ENCODE data around the gene STRN4.

STRN4 gene

DNA sequence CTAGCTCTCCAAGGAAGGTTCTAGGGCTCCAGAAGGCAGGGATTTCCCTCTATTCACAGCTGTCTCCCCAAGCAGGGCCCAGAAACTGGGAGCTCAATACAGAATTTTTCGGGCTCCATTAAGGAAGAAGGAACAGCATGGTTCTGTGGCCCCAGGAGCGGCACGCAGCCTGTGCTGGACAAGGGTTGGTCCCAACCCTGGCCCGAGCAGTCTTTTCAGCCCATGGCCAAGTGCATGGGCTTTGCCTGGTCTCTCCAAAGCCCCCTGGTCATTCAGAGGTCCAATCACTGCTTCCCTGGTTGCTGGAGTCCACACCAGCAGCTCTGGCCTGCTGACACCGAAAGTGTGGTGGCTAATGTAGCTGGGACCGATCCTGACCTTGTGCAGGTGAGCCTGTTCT is 22.8 kb downstream of the STRN4 start:
- no peaks in the 10 kb centered on the region for H3K27me3 ChIP-seq (ENCODE audit: control insufficient read depth in 1 of 2, insufficient read depth in 2 of 2, low read length in 2 of 2)
- peaks cover 52 to 67% of the 10 kb centered on the region in 2 donors for H3K36me3 ChIP-seq (ENCODE audit: control insufficient read depth in 2 of 2, insufficient read depth in 2 of 2, low read length in 2 of 2)
- no peaks in the 10 kb centered on the region for H3K9me3 ChIP-seq (ENCODE audit: control insufficient read depth in 2 of 2, low read length in 2 of 2)
- no peak overlapping the region for H3K9ac ChIP-seq (ENCODE audit: low read length in 2 of 2)
- H3K27ac ChIP-seq (ENCODE audit: low read length): no peak overlapping the region
- peaks cover 10% of the 10 kb centered on the region for H3K4me1 ChIP-seq (ENCODE audit: control insufficient read depth, insufficient read depth, low read length)
- no peak overlapping the region for H3K4me3 ChIP-seq (ENCODE audit: low read length in 2 of 2)

- Histone ChIP-seq H3K27ac (ENCODE audit: low read length) (no peak overlapping the region), H3K4me1 (ENCODE audit: control insufficient read depth, insufficient read depth, low read length) (peaks cover 14% of the 10 kb centered on the region), H3K36me3 (ENCODE audit: control insufficient read depth in 2 of 2, insufficient read depth in 2 of 2, low read length in 2 of 2) (peaks cover 52 to 64% of the 10 kb centered on the region in 2 donors), H3K9ac (ENCODE audit: low read length in 2 of 2) (no peak overlapping the region), H3K27me3 (ENCODE audit: control insufficient read depth in 1 of 2, insufficient read depth in 2 of 2, low read length in 2 of 2) (no peaks in the 10 kb centered on the region), H3K4me3 (ENCODE audit: low read length in 2 of 2) (no peak overlapping the region), H3K9me3 (ENCODE audit: control insufficient read depth in 2 of 2, low read length in 2 of 2) (no peaks in the 10 kb centered on the region)
Measured at GRCh38 chr19:46723023-46723461, 23.2 kb downstream of the STRN4 start.

DNA sequence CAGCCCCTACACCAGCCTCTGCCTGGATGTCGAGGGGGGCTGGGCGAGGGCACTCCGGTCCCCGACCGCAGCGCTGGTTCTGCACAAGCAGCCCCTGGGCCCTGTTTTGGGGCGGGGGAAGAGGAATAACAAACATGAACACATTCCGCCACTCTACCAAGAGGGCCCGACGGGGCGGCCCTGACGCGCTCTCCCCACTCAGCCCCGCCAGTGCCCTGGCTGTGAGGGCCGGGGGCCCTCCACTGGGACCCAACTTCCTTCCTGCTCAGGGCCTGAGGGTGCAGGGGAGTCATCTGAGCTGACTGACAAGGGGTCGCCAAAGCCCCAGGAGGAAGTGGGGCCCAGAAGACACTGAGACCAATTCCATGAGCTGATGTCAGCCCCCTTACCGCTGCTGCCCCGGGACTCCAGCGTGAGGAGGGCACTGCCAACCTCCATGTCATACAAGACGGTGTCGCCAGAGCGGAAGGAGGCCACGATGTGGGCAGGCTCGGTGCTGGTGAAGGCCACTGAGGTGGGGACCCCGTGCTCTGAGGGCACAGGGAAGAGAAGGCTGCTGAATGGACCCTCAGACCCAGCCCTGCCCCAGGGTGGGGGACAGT is 23.7 kb downstream of the STRN4 start:
- Histone ChIP-seq H3K9me3 (ENCODE audit: control insufficient read depth in 2 of 2, low read length in 2 of 2) (no peaks in the 10 kb centered on the region), H3K27me3 (ENCODE audit: control insufficient read depth in 1 of 2, insufficient read depth in 2 of 2, low read length in 2 of 2) (no peaks in the 10 kb centered on the region), H3K27ac (ENCODE audit: low read length) (no peak overlapping the region), H3K4me1 (ENCODE audit: control insufficient read depth, insufficient read depth, low read length) (peaks cover 16% of the 10 kb centered on the region), H3K4me3 (ENCODE audit: low read length in 2 of 2) (no peak overlapping the region), H3K36me3 (ENCODE audit: control insufficient read depth in 2 of 2, insufficient read depth in 2 of 2, low read length in 2 of 2) (peaks cover 52 to 61% of the 10 kb centered on the region in 2 donors), H3K9ac (ENCODE audit: low read length in 2 of 2) (no peak overlapping the region)

DNA sequence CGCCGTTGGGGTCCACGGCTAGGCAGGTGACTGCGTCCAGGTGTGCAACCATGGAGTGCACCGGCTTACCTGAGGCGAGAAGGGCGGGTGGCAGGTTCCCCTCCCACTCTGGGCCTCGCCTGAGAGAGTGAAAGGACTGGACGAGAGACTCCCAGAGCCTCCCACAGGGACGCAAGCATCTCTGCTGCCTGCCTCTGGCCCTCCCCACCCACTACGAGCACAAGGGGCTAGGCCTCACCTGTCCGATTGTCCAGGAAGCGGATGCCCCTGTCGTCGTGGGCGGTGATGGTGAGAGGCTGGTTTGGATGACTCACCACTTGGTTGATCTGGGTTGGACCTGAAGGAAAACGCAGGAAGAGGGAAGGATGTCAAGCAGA is 24.3 kb downstream of the STRN4 start:
- Histone ChIP-seq H3K9me3 (ENCODE audit: control insufficient read depth in 2 of 2, low read length in 2 of 2) (no peaks in the 10 kb centered on the region), H3K27ac (ENCODE audit: low read length) (no peak overlapping the region), H3K27me3 (ENCODE audit: control insufficient read depth in 1 of 2, insufficient read depth in 2 of 2, low read length in 2 of 2) (no peaks in the 10 kb centered on the region), H3K36me3 (ENCODE audit: control insufficient read depth in 2 of 2, insufficient read depth in 2 of 2, low read length in 2 of 2) (peaks cover 50 to 59% of the 10 kb centered on the region in 2 donors), H3K9ac (ENCODE audit: low read length in 2 of 2) (no peak overlapping the region), H3K4me3 (ENCODE audit: low read length in 2 of 2) (no peak overlapping the region), H3K4me1 (ENCODE audit: control insufficient read depth, insufficient read depth, low read length) (peaks cover 15% of the 10 kb centered on the region)

DNA sequence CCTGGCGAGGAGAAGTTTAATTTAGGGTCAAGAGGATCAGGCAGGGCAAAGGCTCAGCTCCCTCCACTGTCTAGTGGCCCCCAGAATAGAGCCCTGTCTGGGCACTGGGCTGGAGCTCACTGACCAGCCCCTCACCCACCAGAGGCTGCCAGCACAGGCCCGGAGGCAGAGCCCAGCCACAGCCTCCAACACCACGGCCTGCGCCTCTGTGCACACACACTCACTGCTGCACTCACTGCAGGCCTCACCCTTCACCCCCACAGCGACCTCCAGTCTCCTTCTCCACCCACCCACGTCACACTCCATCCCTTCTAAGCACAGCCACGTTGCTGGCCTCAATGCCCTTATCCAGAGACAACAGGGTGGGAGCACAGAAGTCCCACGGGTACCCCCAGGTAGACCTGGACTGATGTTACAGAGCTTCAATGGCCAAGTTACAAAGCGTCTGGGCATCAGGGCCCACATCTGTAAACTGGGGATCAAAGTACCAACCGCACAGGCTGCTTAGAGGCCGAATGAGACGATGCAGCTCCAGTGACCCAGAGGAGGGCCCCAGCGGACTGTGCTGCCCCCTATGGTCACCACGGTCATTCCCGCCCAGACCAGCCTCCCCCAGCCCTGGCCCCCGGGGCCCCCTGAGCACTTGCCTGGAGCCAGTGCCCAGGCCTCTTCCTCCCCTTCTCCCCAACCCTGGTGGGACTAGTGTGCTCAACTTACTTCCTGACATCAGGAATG is 24.8 kb downstream of the STRN4 start:
- Histone ChIP-seq H3K4me3 (ENCODE audit: low read length in 2 of 2) (no peak overlapping the region), H3K4me1 (ENCODE audit: control insufficient read depth, insufficient read depth, low read length) (peaks cover 14% of the 10 kb centered on the region), H3K27me3 (ENCODE audit: control insufficient read depth in 1 of 2, insufficient read depth in 2 of 2, low read length in 2 of 2) (no peaks in the 10 kb centered on the region), H3K27ac (ENCODE audit: low read length) (no peak overlapping the region), H3K9ac (ENCODE audit: low read length in 2 of 2) (no peak overlapping the region), H3K9me3 (ENCODE audit: control insufficient read depth in 2 of 2, low read length in 2 of 2) (no peaks in the 10 kb centered on the region), H3K36me3 (ENCODE audit: control insufficient read depth in 2 of 2, insufficient read depth in 2 of 2, low read length in 2 of 2) (peaks cover 46 to 54% of the 10 kb centered on the region in 2 donors)

DNA sequence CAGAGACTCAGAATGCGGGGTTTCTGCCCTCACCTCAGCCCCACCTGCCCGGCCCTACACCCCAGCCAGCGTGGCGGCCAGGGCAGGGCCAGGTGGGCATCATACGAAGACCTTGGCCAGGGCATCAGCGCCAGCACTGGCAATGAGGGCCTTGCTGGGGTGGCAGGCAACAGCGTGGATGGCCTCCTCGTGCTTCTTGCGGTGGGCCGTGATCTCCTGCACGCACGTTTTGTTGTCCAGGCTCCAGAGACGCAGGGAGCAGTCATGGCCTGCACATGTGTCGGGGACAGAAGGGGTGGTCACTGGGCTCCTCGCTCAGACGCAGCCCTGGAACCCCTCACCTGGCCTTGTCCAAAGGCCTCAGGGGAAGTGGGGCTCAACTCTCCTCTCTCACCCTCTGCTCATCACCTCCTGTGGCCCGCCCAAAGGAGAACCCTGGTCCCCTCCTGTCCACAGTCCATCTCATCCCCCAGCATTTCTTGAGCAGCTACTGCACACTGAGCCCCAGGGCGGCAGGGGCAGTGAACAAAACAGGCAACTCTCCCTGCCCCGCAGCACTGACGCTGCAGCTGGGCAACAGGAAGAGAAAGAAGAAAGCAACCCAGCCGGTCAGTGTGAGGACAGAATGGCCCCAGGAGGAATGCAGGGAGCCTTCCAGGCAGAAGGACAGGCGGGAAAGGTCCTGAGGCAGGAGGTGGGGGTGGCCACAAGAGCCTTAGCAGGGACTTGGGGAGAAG is 25.6 kb downstream of the STRN4 start:
- Histone ChIP-seq H3K27ac (ENCODE audit: low read length) (no peak overlapping the region), H3K27me3 (ENCODE audit: control insufficient read depth in 1 of 2, insufficient read depth in 2 of 2, low read length in 2 of 2) (no peaks in the 10 kb centered on the region), H3K36me3 (ENCODE audit: control insufficient read depth in 2 of 2, insufficient read depth in 2 of 2, low read length in 2 of 2) (peaks cover 45 to 46% of the 10 kb centered on the region in 2 donors), H3K4me1 (ENCODE audit: control insufficient read depth, insufficient read depth, low read length) (peaks cover 18% of the 10 kb centered on the region), H3K4me3 (ENCODE audit: low read length in 2 of 2) (no peak overlapping the region), H3K9me3 (ENCODE audit: control insufficient read depth in 2 of 2, low read length in 2 of 2) (no peaks in the 10 kb centered on the region), H3K9ac (ENCODE audit: low read length in 2 of 2) (no peak overlapping the region)

DNA sequence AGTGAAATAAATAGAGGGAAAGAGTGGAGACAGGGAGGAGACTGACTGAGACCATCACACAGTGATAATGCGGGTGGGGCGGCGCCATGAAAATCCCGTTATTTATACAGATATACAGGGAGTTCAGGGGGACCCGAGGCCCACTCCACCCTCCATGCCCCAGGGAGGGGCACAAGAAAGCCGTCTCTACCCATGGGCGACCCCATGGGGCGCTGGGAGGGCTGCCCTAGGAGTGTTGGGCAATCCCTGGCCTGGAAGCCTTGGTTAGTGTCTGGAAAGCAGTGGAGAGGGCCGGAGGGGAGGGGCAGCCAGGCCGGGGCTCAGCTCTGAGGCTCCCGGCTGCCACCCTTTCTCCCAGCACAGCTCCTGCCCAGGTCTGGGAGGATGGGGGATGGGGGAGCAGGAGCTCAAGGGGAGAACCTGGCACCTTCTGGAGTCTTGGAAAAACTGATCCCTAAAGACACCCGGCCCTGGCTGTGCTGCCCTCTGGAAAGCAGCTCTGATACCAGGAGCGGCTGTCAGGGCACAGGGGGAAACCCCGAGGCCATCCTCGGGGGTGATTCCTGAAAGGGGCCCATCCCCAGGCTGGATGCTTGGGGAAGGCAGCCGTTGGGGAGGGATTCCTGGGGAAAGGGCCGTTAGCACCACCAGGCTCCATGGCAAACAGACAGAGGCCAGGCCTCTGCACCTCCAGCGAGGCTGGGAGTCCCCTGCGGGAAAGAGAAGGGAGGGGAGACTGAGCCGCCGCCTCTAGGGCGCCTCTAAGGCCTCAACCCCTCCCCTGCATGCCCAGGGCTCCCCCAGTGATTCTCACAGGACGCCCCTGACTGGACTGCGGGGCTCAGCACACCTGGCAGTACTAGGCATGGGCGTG is 26.4 kb downstream of the STRN4 start:
- peaks cover 39 to 41% of the 10 kb centered on the region in 2 donors for H3K36me3 ChIP-seq (ENCODE audit: control insufficient read depth in 2 of 2, insufficient read depth in 2 of 2, low read length in 2 of 2)
- no peaks in the 10 kb centered on the region for H3K27me3 ChIP-seq (ENCODE audit: control insufficient read depth in 1 of 2, insufficient read depth in 2 of 2, low read length in 2 of 2)
- no peak overlapping the region for H3K9ac ChIP-seq (ENCODE audit: low read length in 2 of 2)
- H3K9me3 ChIP-seq (ENCODE audit: control insufficient read depth in 2 of 2, low read length in 2 of 2): no peaks in the 10 kb centered on the region
- H3K27ac ChIP-seq (ENCODE audit: low read length): no peak overlapping the region
- H3K4me3 ChIP-seq (ENCODE audit: low read length in 2 of 2): no peak overlapping the region
- H3K4me1 ChIP-seq (ENCODE audit: control insufficient read depth, insufficient read depth, low read length): peaks cover 24% of the 10 kb centered on the region

GRCh38 chr19:46718934-46719622 is 27.2 kb downstream of the STRN4 start:
- Histone ChIP-seq H3K27me3 (ENCODE audit: control insufficient read depth in 1 of 2, insufficient read depth in 2 of 2, low read length in 2 of 2) (no peaks in the 10 kb centered on the region), H3K9ac (ENCODE audit: low read length in 2 of 2) (no peak overlapping the region), H3K36me3 (ENCODE audit: control insufficient read depth in 2 of 2, insufficient read depth in 2 of 2, low read length in 2 of 2) (peaks cover 33% of the 10 kb centered on the region in 2 donors), H3K4me1 (ENCODE audit: control insufficient read depth, insufficient read depth, low read length) (peaks cover 29% of the 10 kb centered on the region), H3K9me3 (ENCODE audit: control insufficient read depth in 2 of 2, low read length in 2 of 2) (no peaks in the 10 kb centered on the region), H3K4me3 (ENCODE audit: low read length in 2 of 2) (no peak overlapping the region), H3K27ac (ENCODE audit: low read length) (no peak overlapping the region)

- no peak overlapping the region for H3K9ac ChIP-seq (ENCODE audit: low read length in 2 of 2)
- peaks cover 28 to 30% of the 10 kb centered on the region in 2 donors for H3K36me3 ChIP-seq (ENCODE audit: control insufficient read depth in 2 of 2, insufficient read depth in 2 of 2, low read length in 2 of 2)
- H3K4me3 ChIP-seq (ENCODE audit: low read length in 2 of 2): peak overlapping the region in 1 of 2 donors; percentile 87
- no peaks in the 10 kb centered on the region for H3K27me3 ChIP-seq (ENCODE audit: control insufficient read depth in 1 of 2, insufficient read depth in 2 of 2, low read length in 2 of 2)
- H3K9me3 ChIP-seq (ENCODE audit: control insufficient read depth in 2 of 2, low read length in 2 of 2): no peaks in the 10 kb centered on the region
- H3K4me1 ChIP-seq (ENCODE audit: control insufficient read depth, insufficient read depth, low read length): peaks cover 31% of the 10 kb centered on the region
- H3K27ac ChIP-seq (ENCODE audit: low read length): peak overlapping the region; percentile 70
Measured at GRCh38 chr19:46718157-46718933, 27.9 kb downstream of the STRN4 start.

Measured in stomach smooth muscle (tissue), 2 donors.